ENCODE data around the gene CLECL1. TPM values are rescaled to one million over a fixed set of nuclear protein-coding genes. Genes with fewer than 3 reads are reported as not detected.
"Not testable (repeated sequence)": the region's sequence is repeated elsewhere in the genome, so short reads cannot be mapped to it uniquely, and the experiment has no call there.

The CLECL1 gene
- total and polyA plus RNA-seq, 9 of the 15 experiments (the other 6 are each of a cell fraction or from before 2014, with no cell fraction given), result 0.13 to 0.25 TPM; not detected in 7

- H3K9me3 ChIP-seq (replicated peaks; ENCODE audit: control insufficient read depth, insufficient read depth, low read depth, low read length); in situ Hi-C loops (cut with MboI); CTCF ChIA-PET (ENCODE audit: low intra/inter-chr PET ratio); BruUV-seq (replicated peaks); H3K36me3 ChIP-seq (ENCODE audit: control insufficient read depth, insufficient read depth, low read length); H3K79me2 ChIP-seq (ENCODE audit: control insufficient read depth, insufficient read depth, low read length); DNase-seq (ENCODE audit: extremely low read depth in 1 of 4, low spot score in 3 of 4); H3K27me3 ChIP-seq (ENCODE audit: control insufficient read depth in 2 of 2, insufficient read depth in 2 of 2, low read length in 2 of 2); ATAC-seq; H2AFZ ChIP-seq (ENCODE audit: low read depth, low read length); H3K9ac ChIP-seq (ENCODE audit: insufficient read depth in 1 of 2, low read depth in 2 of 2, low read length in 2 of 2); H4K20me1 ChIP-seq (replicated peaks; ENCODE audit: control insufficient read depth, insufficient read depth, low read length); intact Hi-C loops (cut with micrococcal nuclease); FAIRE-seq; H3K27ac ChIP-seq (ENCODE audit: extremely low read depth, low read depth, low read length); H3K4me3 ChIP-seq; H3K9me1 ChIP-seq (ENCODE audit: control insufficient read depth, insufficient read depth, low read length): not testable (repeated sequence)
- POLR2A ChIA-PET, result interaction anchor here (0.6 to 1.0 kb wide), 3 partner anchors 12 to 36 kb away, joined by 3 to 4 read pairs (median 3); partner anchors contain the start of gene CD69
- peaks cover 9 to 12% of the 10 kb centered on the region in 2 experiments for H3K4me1 ChIP-seq (replicated peaks in 1 of 2; ENCODE audit: control insufficient read depth in 2 of 2, insufficient read depth in 2 of 2, low read length in 2 of 2)
- WGBS (ENCODE audit: insufficient coverage, low coverage, missing lambda C conversion rate), result 90% methylated on average over 9 of the region's 14 CpGs
- peak; percentile 40 for TF ChIP-seq PRDM10 (IDR thresholded peaks at IDR 0.05; ENCODE audit: partially characterized antibody)
- peak; percentile 52; the same call in 1 of the 2 replicates for TF ChIP-seq CC2D1A (IDR thresholded peaks at IDR 0.05)
- peak; percentile 34 for TF ChIP-seq POLR2A (conservative IDR thresholded peaks at IDR 0.05)
- TF ChIP-seq NFIC (IDR thresholded peaks at IDR 0.05), result 0 out of 2 replicates have a peak, but pooled peaks have one; percentile 7
- peak; percentile 76 for TF ChIP-seq ZBTB33 (CRISPR knock-in tag; IDR thresholded peaks at IDR 0.05)
- TF ChIP-seq CHAMP1 (IDR thresholded peaks at IDR 0.05), result 0 out of 2 replicates have a peak, but pooled peaks have one; percentile 30
- H3K4me2 ChIP-seq (ENCODE audit: insufficient read depth, low read length), result peak overlapping the region; percentile 55; the same call in 1 of the 2 replicates
Observed at GRCh38 chr12:9738905-9739304, 6.0 kb upstream of the CLECL1 start.
